Thymus (tissue), 14 donors: Measurements from ENCODE around the gene P4HA1. TPM values are rescaled to one million over a fixed set of nuclear protein-coding genes. Genes with fewer than 3 reads are reported as not detected.

ENCODE experiments used
- DNase-seq, 9 donors: peaks; one replicate each; pipeline ENCODE4 v3.0.0-alpha.2; 2013; ENCODE audit warnings: low spot score in 9 of 9, low read depth in 6 of 9, missing footprints in 1 of 9
- H3K27ac ChIP-seq, 2 donors: one replicate each; pipeline ENCODE4 v1.5.1; 2013; ENCODE audit warnings: control low read depth in 1 of 2, low read depth in 1 of 2, low read length in 1 of 2, mild to moderate bottlenecking in 1 of 2, moderate library complexity in 1 of 2
- H3K27me3 ChIP-seq, 2 donors: one replicate each; pipeline ENCODE4 v1.5.1; 2013; ENCODE audit warnings: low read length in 1 of 2; ENCODE audit not compliant: control insufficient read depth in 2 of 2, insufficient read depth in 1 of 2
- H3K36me3 ChIP-seq, 2 donors: one replicate each; pipeline ENCODE4 v1.5.1; 2013; ENCODE audit warnings: low read length in 1 of 2, mild to moderate bottlenecking in 1 of 2, moderate library complexity in 1 of 2; ENCODE audit not compliant: control insufficient read depth in 2 of 2, insufficient read depth in 2 of 2
- H3K4me1 ChIP-seq, 2 donors: one replicate each; pipeline ENCODE4 v1.5.1; 2013; ENCODE audit warnings: low read length in 2 of 2; ENCODE audit not compliant: control insufficient read depth in 2 of 2, insufficient read depth in 2 of 2
- H3K4me3 ChIP-seq, 2 donors: one replicate each; pipeline ENCODE4 v1.5.1; 2013; ENCODE audit warnings: low read length in 2 of 2, control low read depth in 1 of 2, mild to moderate bottlenecking in 1 of 2
- H3K9me3 ChIP-seq, 2 donors: one replicate each; pipeline ENCODE4 v1.5.1; 2013; ENCODE audit warnings: low read length in 1 of 2, mild to moderate bottlenecking in 1 of 2; ENCODE audit not compliant: control insufficient read depth in 2 of 2, insufficient read depth in 1 of 2
- WGBS: extraction: QIAGEN DNeasy Blood & Tissue Kit; methylation state at CpG from one replicate; pipeline ENCODE4 v1.1.7; 2013; 5-methylcytosine and 5-hydroxymethylcytosine counted together
- long read RNA-seq, 10 donors: transcript quantifications; one replicate each; lab custom pipeline, GENCODE V29; 2026
- polyA plus RNA-seq: library from polyadenylated mRNA; stranded (reverse); fragments of 200-250 nt; gene quantifications from one replicate; pipeline ENCODE4 v1.2.3, GENCODE V29; 2013
- total RNA-seq: library from RNA; stranded (reverse); fragments of 120-200 nt; gene quantifications from one replicate; pipeline ENCODE4 v1.2.4, GENCODE V29; 2013
- donor health status: healthy.

The P4HA1 gene
- 50.2 TPM for total RNA-seq
- 15.7 TPM for polyA plus RNA-seq
- long read RNA-seq, donor 1, result 0 reads
- long read RNA-seq, donor 2, result 0 reads
- long read RNA-seq, donor 3, partial matches to known transcripts, result 5 of 10 reads
- long read RNA-seq, donor 3, other reads (novel, unspliced or antisense), result 0 of 10 reads
- long read RNA-seq, donor 4, partial matches to known transcripts, result 5 of 9 reads
- long read RNA-seq, donor 4, other reads (novel, unspliced or antisense), result 0 of 9 reads
- long read RNA-seq, donor 5, transcript P4HA1-203 (15 exons, 2,727 nt), result major isoform, 7 of 30 reads
- long read RNA-seq, donor 5, transcript P4HA1-202 (15 exons, 2,727 nt), result minor isoform, 6 of 30 reads
- long read RNA-seq, donor 5, partial matches to known transcripts, result 17 of 30 reads
- long read RNA-seq, donor 5, other reads (novel, unspliced or antisense), result 0 of 30 reads
- long read RNA-seq, donor 6, transcript P4HA1-203 (15 exons, 2,727 nt), result major isoform, 5 of 10 reads
- long read RNA-seq, donor 6, partial matches to known transcripts, result 5 of 10 reads
- long read RNA-seq, donor 6, other reads (novel, unspliced or antisense), result 0 of 10 reads
- long read RNA-seq, donor 7, transcript P4HA1-203 (15 exons, 2,727 nt), result major isoform, 7 of 9 reads
- long read RNA-seq, donor 7, partial matches to known transcripts, result 0 of 9 reads
- long read RNA-seq, donor 7, other reads (novel, unspliced or antisense), result 0 of 9 reads
- long read RNA-seq, donor 8, partial matches to known transcripts, result 0 of 2 reads
- long read RNA-seq, donor 8, other reads (novel, unspliced or antisense), result 0 of 2 reads
- long read RNA-seq, donor 9, partial matches to known transcripts, result 0 of 5 reads
- long read RNA-seq, donor 9, other reads (novel, unspliced or antisense), result 0 of 5 reads
- long read RNA-seq, donor 10, transcript P4HA1-203 (15 exons, 2,727 nt), result major isoform, 5 of 26 reads
- long read RNA-seq, donor 10, partial matches to known transcripts, result 20 of 26 reads
- long read RNA-seq, donor 10, other reads (novel, unspliced or antisense), result 0 of 26 reads

DNA sequence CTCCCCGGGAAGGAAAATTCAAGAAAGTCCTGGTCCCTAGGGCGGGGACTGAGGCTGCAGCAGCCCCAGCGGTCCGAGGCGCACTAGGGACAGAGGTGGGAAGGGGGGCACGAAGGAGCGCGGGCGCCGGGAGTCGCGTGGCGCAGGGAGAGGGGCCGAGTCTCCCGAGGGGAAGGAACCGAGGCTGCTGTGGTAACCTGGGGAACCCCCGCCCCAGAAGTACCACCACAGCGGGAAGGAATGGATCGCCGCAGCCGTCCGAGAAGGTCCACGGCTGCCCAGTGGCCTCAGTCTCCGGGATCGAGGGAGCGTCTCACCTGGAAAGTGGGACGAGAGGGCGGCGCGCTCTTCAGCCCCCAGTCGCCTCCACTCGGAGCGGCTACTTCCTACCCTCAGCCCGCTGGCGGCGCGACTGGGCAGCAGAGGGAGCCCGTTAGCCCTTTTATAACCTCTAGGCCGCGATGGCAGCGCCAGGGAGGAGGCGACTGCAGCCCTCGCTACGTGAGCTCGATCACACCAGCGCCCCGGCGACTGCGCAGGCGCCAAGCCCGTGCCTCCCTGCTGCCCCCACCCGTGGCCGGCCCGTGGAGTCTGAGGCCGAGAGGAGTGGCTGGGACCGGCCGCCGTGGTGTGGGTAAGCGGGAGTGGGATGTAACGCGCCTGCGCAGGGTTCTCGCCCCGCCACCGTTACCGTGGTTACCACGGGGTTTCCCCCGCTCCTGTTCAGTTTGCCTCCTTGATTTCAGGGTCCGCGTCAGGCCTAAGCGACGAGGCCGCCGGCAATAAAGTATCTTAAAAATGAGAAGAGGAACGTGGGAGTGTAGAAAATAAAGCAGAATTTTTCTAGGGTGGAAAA lies at the start of gene P4HA1:
Gene P4HA1 (minus strand): TSS at position 418 of the 856 bp plus-strand sequence. CDS start 21,983 bp downstream, outside the sequence.
- no peaks in the 10 kb centered on the region for H3K9me3 ChIP-seq
- H3K27me3 ChIP-seq, result no peaks in the 10 kb centered on the region
- DNase-seq, result peak in 8 of 9 donors; percentile 83 to 96 (median 92)
- peaks cover 0 to 7% of the 10 kb centered on the region in 2 donors for H3K4me1 ChIP-seq
- peak within 1 kb of the TSS; percentile 61 to 72 for H3K4me3 ChIP-seq
- under 1% methylated on average over 75 of the region's 75 CpGs for WGBS
- H3K36me3 ChIP-seq, result peaks cover 3 to 4% of the 10 kb centered on the region in 2 donors
- H3K27ac ChIP-seq, result peak within 1 kb of the TSS; percentile 84 to 88

DNA sequence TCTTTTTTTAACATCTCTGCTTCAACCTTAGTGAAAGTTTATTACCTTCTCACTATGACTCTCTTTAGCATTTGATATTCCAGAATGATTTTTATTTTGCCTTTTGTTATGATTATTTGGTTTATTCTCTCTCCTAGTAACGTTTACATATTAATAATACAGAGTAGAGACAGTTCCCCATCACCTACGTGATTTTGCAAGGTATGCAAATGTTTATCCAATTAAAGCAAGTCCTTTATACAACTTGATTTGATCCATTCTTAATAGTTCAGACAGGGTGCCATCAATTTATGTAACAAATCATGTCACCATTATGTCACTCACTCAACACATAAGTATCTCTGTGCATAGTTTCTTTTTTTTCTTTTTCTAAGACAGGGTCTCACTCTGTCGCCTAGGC lies 44.9 kb upstream of the P4HA1 start:
- Histone ChIP-seq H3K27ac (no peak overlapping the region), H3K4me3 (no peak overlapping the region), H3K27me3 (no peaks in the 10 kb centered on the region), H3K4me1 (no peaks in the 10 kb centered on the region), H3K9me3 (no peaks in the 10 kb centered on the region), H3K36me3 (peaks cover 30 to 53% of the 10 kb centered on the region in 2 donors)
- WGBS, result 97% methylated on average over 3 of the region's 3 CpGs
- DNase-seq, result no peak

DNA sequence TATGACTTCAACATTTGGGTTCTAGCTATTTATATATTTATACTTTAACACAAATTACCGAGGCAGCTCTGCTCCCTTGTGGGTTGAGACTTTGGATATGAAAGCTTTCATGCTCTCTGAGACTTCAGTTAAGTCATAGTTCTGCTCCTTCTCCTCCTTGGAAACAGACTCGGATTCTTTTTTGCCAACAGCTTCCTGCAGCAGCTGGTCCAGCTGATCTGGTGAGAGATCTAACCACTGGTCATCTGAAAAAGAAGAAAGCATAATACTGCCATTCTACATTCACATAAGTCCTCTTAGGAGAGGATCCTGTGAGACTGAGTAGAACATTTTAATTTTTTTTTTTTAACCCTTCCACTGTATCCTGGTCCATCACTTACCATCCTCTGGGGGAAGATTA lies 42.6 kb upstream of the P4HA1 start:
- DNase-seq, result no peak
- Histone ChIP-seq H3K9me3 (no peaks in the 10 kb centered on the region), H3K27ac (no peak overlapping the region), H3K4me1 (no peaks in the 10 kb centered on the region), H3K4me3 (no peak overlapping the region), H3K27me3 (no peaks in the 10 kb centered on the region), H3K36me3 (peaks cover 35 to 58% of the 10 kb centered on the region in 2 donors)
- 74% methylated on average over 2 of the region's 2 CpGs for WGBS

DNA sequence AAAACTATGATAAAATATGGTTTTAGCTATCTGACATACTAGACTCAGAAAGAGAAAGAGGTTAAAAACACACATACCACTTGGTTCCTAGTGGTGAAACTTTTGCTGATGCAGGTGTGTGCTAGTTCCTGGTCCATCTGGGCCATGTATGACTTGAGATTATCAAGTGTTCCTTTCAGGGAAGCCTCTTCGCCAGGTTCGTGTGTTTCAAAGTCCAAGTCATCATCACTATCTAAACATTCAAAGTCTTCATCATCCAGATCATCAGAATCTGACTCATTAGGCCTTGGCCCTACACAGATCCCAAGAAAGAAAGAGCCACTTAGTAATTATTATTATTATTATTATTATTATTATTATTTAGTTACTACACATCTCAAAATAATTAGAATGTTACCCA lies 40.0 kb upstream of the P4HA1 start:
- H3K36me3 ChIP-seq, result peaks cover 37 to 76% of the 10 kb centered on the region in 2 donors
- H3K27ac ChIP-seq, result no peak overlapping the region
- H3K27me3 ChIP-seq, result no peaks in the 10 kb centered on the region
- no peak overlapping the region for H3K4me3 ChIP-seq
- H3K9me3 ChIP-seq, result no peaks in the 10 kb centered on the region
- no peak for DNase-seq
- H3K4me1 ChIP-seq, result no peaks in the 10 kb centered on the region
- 98% methylated on average over 2 of the region's 2 CpGs for WGBS

DNA sequence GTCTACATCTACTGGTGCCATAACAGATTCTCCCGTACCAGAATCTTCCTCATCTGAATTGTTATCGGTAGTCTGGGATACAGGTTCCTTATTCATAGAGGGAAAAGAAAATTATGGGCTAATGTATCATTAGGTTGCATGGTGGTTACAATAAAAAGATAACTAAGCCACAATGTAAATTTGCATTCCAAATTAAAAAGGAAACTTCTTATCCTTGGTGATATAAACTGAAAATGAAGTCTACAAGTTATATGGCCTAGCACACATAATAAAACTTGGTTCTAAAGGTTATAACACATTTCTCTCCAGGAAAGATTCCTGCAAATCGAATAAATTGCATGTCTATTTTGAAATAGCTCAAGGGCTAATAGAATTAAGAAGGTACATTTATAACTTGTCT lies 38.1 kb upstream of the P4HA1 start:
- Histone ChIP-seq H3K27me3 (no peaks in the 10 kb centered on the region), H3K27ac (no peak overlapping the region), H3K4me3 (no peak overlapping the region), H3K4me1 (no peaks in the 10 kb centered on the region), H3K36me3 (peaks cover 37 to 74% of the 10 kb centered on the region in 2 donors), H3K9me3 (no peaks in the 10 kb centered on the region)
- no peak for DNase-seq
- WGBS, result 98% methylated on average over 3 of the region's 3 CpGs

DNA sequence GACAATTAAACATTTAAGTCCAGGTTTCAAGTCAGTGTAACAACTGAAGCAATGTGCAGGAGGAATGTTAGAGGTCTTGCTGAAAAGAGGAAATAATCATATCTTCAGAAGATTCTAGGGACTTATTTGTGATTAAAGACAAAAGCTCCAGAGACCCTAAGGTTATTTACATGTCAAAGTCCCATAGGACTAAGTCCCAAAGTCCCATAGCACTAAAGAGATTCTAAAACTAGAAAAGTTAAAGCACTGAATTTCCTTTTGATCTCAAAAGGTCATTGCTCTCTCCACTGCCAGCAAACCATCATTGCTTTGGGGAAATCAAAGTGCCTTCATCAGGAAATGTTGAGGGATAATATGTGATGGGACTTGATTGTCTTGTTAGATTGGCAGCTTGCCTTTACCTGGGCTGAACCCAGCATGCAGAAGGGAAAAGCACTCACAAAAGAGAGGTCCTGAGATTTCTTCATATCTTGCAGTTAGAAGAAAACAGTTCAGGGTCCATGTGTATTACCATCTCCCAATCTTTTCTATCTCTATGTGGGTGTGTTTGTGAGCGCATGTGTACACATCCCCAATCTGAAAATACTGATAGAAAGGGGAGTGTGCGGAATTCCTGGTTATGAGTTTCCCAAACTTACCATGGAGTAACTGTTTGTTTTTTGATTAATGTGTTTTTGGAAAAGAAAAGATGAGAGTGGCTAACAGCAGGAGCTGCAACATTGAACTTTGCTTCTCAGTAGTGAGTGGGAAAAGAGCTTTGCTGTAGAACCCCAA lies 35.4 kb upstream of the P4HA1 start:
- Histone ChIP-seq H3K27ac (no peak overlapping the region), H3K36me3 (peaks cover 27 to 66% of the 10 kb centered on the region in 2 donors), H3K9me3 (no peaks in the 10 kb centered on the region), H3K4me3 (no peak overlapping the region), H3K4me1 (no peaks in the 10 kb centered on the region), H3K27me3 (no peaks in the 10 kb centered on the region)
- WGBS, result 99% methylated on average over 2 of the region's 2 CpGs
- no peak for DNase-seq

DNA sequence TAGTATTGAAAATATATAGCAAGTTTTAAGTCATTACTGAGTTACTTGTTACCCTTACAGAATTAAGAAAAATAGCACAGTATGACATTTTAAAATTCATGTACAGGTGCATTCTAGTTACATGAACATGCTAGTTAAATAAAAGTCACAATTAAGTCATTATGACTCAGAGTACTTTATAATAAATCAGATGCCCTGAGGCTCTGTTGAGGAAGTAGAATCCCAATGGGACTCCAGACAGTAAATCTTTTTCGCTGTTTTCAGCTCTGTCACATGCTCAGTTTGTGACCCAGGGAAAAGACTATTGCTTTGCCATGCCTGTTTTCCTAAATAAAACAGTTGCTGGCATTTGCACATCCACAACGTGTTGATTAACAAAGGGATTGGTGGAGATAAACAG lies 34.6 kb upstream of the P4HA1 start:
- H3K9me3 ChIP-seq, result no peaks in the 10 kb centered on the region
- WGBS, result 97% methylated on average over 2 of the region's 2 CpGs
- peaks cover 26 to 67% of the 10 kb centered on the region in 2 donors for H3K36me3 ChIP-seq

DNA sequence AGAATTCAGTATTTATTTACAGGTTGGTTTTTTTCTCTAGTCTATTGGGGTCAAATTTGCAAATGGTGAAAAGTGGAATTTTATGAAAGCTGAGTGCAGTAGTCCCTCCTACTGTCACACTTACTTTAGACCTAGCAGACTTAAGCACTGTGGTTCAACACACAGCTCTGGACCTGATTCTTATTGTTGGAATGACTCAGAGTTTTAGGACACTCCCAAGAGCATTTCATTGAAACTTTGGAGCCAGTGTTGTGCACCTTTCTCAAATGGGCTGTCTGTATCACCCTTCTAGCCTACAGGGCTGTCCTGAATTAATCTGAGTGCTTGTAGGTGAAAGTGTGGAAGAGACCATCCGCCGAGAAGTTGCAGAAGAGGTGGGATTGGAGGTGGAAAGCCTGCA lies 29.7 kb upstream of the P4HA1 start:
- Histone ChIP-seq H3K9me3 (no peaks in the 10 kb centered on the region), H3K4me1 (no peaks in the 10 kb centered on the region), H3K27ac (no peak overlapping the region), H3K27me3 (no peaks in the 10 kb centered on the region), H3K4me3 (no peak overlapping the region), H3K36me3 (peaks cover 16 to 33% of the 10 kb centered on the region in 2 donors)
- 100% methylated on average over 2 of the region's 2 CpGs for WGBS
- DNase-seq, result no peak

More for the DNA sequence above, 34.6 kb upstream of the P4HA1 start:
- Histone ChIP-seq H3K27me3 (no peaks in the 10 kb centered on the region), H3K27ac (no peak overlapping the region), H3K4me3 (no peak overlapping the region), H3K4me1 (no peaks in the 10 kb centered on the region)
- no peak for DNase-seq
